GM19324 (cell line): ENCODE measurements around the gene SLAMF7.

Experiments used
- ATAC-seq: cut with Tn5 transposase; IDR thresholded peaks from one replicate; pipeline ENCODE4 v1.9.1; 2021; ENCODE audit warnings: mild to moderate bottlenecking, moderate library complexity; ENCODE audit not compliant: unreplicated experiment, low FRiP score

SLAMF7 gene

GRCh38 chr1:160797271-160797709 is 58.2 kb downstream of the SLAMF7 start:
- ATAC-seq = no peak

GRCh38 chr1:160797861-160798273 is 58.8 kb downstream of the SLAMF7 start:
- no peak for ATAC-seq

- no peak for ATAC-seq
These were observed 59.4 kb downstream of the SLAMF7 start for GRCh38 chr1:160798439-160798838.

GRCh38 chr1:160799641-160800040 is 60.6 kb downstream of the SLAMF7 start:
- no peak for ATAC-seq

GRCh38 chr1:160800142-160800541 is 61.1 kb downstream of the SLAMF7 start:
- no peak for ATAC-seq

- no peak for ATAC-seq
These were observed 61.8 kb downstream of the SLAMF7 start for GRCh38 chr1:160800645-160801408.

- no peak for ATAC-seq
These were observed 63.0 kb downstream of the SLAMF7 start for GRCh38 chr1:160801836-160802580.
